ENCODE data around the gene CCDC7.
"Not testable (repeated sequence)": the region's sequence is repeated elsewhere in the genome, so short reads cannot be mapped to it uniquely, and the experiment has no call there.

CCDC7 gene

GRCh38 chr10:32459051-32459698 lies 13.2 kb downstream of the CCDC7 start:
- DNase-seq: peak; percentile 28

- no peak for DNase-seq
Measured at GRCh38 chr10:32461203-32461602, 15.3 kb downstream of the CCDC7 start.

GRCh38 chr10:32471232-32471631 lies 25.3 kb downstream of the CCDC7 start:
- no peak for DNase-seq

- DNase-seq: no peak
Measured at GRCh38 chr10:32477499-32477898, 31.6 kb downstream of the CCDC7 start.

- DNase-seq: no peak
Measured at GRCh38 chr10:32481606-32482005, 35.7 kb downstream of the CCDC7 start.

GRCh38 chr10:32483019-32483502 lies 37.1 kb downstream of the CCDC7 start:
- not testable (repeated sequence) for DNase-seq

GRCh38 chr10:32488038-32488437 lies 42.1 kb downstream of the CCDC7 start:
- not testable (repeated sequence) for DNase-seq

GRCh38 chr10:32489158-32489557 lies 43.2 kb downstream of the CCDC7 start:
- DNase-seq: no peak

- no peak for DNase-seq
Measured at GRCh38 chr10:32489901-32490300, 44.0 kb downstream of the CCDC7 start.

- DNase-seq: not testable (repeated sequence)
Measured at GRCh38 chr10:32494562-32494961, 48.6 kb downstream of the CCDC7 start.

- DNase-seq: not testable (repeated sequence)
Measured at GRCh38 chr10:32500136-32500535, 54.2 kb downstream of the CCDC7 start.

GRCh38 chr10:32501906-32502305 lies 56.0 kb downstream of the CCDC7 start:
- no peak for DNase-seq

- DNase-seq: not testable (repeated sequence)
Measured at GRCh38 chr10:32505762-32506420, 60.0 kb downstream of the CCDC7 start.

GRCh38 chr10:32511599-32511998 lies 65.7 kb downstream of the CCDC7 start:
- DNase-seq: no peak

- no peak for DNase-seq
Measured at GRCh38 chr10:32516567-32517495, 70.9 kb downstream of the CCDC7 start.

GRCh38 chr10:32530231-32530630 lies 84.3 kb downstream of the CCDC7 start:
- no peak for DNase-seq

GRCh38 chr10:32538256-32538655 lies 92.3 kb downstream of the CCDC7 start:
- no peak for DNase-seq

GRCh38 chr10:32540691-32541470 lies 94.9 kb downstream of the CCDC7 start:
- DNase-seq: no peak

GRCh38 chr10:32548208-32548607 lies 102.3 kb downstream of the CCDC7 start:
- DNase-seq: no peak

GRCh38 chr10:32556783-32557395 lies 110.9 kb downstream of the CCDC7 start:
- DNase-seq: no peak

GRCh38 chr10:32562695-32563094 lies 116.8 kb downstream of the CCDC7 start:
- not testable (repeated sequence) for DNase-seq

GRCh38 chr10:32577448-32577847 lies 131.5 kb downstream of the CCDC7 start:
- no peak for DNase-seq

Measured in activated CD8-positive, alpha-beta memory T cell treated with anti-CD3 and anti-CD28 coated beads, Interleukin-2, amount 50 U/mL, for 4 hours (primary cell).